Measurements from ENCODE around the gene TMEM200A. TPM values are rescaled to one million over a fixed set of nuclear protein-coding genes. Genes with fewer than 3 reads are reported as not detected.

The TMEM200A gene
- total and polyA plus RNA-seq, 4 donors: 0.79 to 7.9 (median 6.4) TPM

- Histone ChIP-seq H3K9ac (ENCODE audit: insufficient read depth in 1 of 2, low read length in 2 of 2) (no peak overlapping the region), H3K4me3 (no peak overlapping the region), H3K9me3 (ENCODE audit: control insufficient read depth in 4 of 4, insufficient read depth in 3 of 4, low read length in 3 of 4) (peaks cover 0 to 2% (median 0%) of the 10 kb centered on the region in 4 donors), H3K27me3 (ENCODE audit: control insufficient read depth in 3 of 3, insufficient read depth in 3 of 3, low read length in 2 of 3) (no peaks in the 10 kb centered on the region), H3K36me3 (ENCODE audit: control insufficient read depth in 4 of 4, insufficient read depth in 4 of 4, low read length in 4 of 4) (no peaks in the 10 kb centered on the region), H3K27ac (ENCODE audit: low read depth in 1 of 2, low read length in 1 of 2) (no peak overlapping the region), H3K4me1 (ENCODE audit: control insufficient read depth in 5 of 5, insufficient read depth in 5 of 5, low read length in 5 of 5) (no peaks in the 10 kb centered on the region)
- DNase-seq (no peak), ATAC-seq (ENCODE audit: insufficient read depth, low FRiP score) (no peak)
- no peak for TF ChIP-seq CTCF (IDR thresholded peaks at IDR 0.05; ENCODE audit: control extremely low read depth, extremely low read depth)
These were observed 81.6 kb downstream of the TMEM200A start for GRCh38 chr6:130447374-130447773.

- Histone ChIP-seq H3K27me3 (ENCODE audit: control insufficient read depth in 3 of 3, insufficient read depth in 3 of 3, low read length in 2 of 3) (no peaks in the 10 kb centered on the region), H3K9me3 (ENCODE audit: control insufficient read depth in 4 of 4, insufficient read depth in 3 of 4, low read length in 3 of 4) (peaks cover 0 to 2% (median 0%) of the 10 kb centered on the region in 4 donors), H3K36me3 (ENCODE audit: control insufficient read depth in 4 of 4, insufficient read depth in 4 of 4, low read length in 4 of 4) (no peaks in the 10 kb centered on the region), H3K9ac (ENCODE audit: insufficient read depth in 1 of 2, low read length in 2 of 2) (no peak overlapping the region), H3K4me1 (ENCODE audit: control insufficient read depth in 5 of 5, insufficient read depth in 5 of 5, low read length in 5 of 5) (no peaks in the 10 kb centered on the region), H3K27ac (ENCODE audit: low read depth in 1 of 2, low read length in 1 of 2) (no peak overlapping the region), H3K4me3 (no peak overlapping the region)
- DNase-seq (no peak), ATAC-seq (ENCODE audit: insufficient read depth, low FRiP score) (no peak)
- no peak for TF ChIP-seq CTCF (IDR thresholded peaks at IDR 0.05; ENCODE audit: control extremely low read depth, extremely low read depth)
- WGBS, 2 donors: 90 to 96% methylated on average over 1 of the region's 1 CpG
These were observed 86.5 kb downstream of the TMEM200A start for GRCh38 chr6:130452336-130452735.

GRCh38 chr6:130453230-130453629 is 87.4 kb downstream of the TMEM200A start:
- no peak for DNase-seq
- no peaks in the 10 kb centered on the region for H3K4me1 ChIP-seq (ENCODE audit: control insufficient read depth in 5 of 5, insufficient read depth in 5 of 5, low read length in 5 of 5)
- H3K36me3 ChIP-seq (ENCODE audit: control insufficient read depth in 4 of 4, insufficient read depth in 4 of 4, low read length in 4 of 4): no peaks in the 10 kb centered on the region
- H3K27me3 ChIP-seq (ENCODE audit: control insufficient read depth in 3 of 3, insufficient read depth in 3 of 3, low read length in 2 of 3): no peaks in the 10 kb centered on the region
- H3K9me3 ChIP-seq (ENCODE audit: control insufficient read depth in 4 of 4, insufficient read depth in 3 of 4, low read length in 3 of 4): peaks cover 0 to 2% (median 0%) of the 10 kb centered on the region in 4 donors
- no peak for TF ChIP-seq CTCF (IDR thresholded peaks at IDR 0.05; ENCODE audit: control extremely low read depth, extremely low read depth)
- H3K4me3 ChIP-seq: no peak overlapping the region
- no peak overlapping the region for H3K27ac ChIP-seq (ENCODE audit: low read depth in 1 of 2, low read length in 1 of 2)
- ATAC-seq (ENCODE audit: insufficient read depth, low FRiP score): no peak
- 82 to 88% methylated on average over 5 of the region's 5 CpGs for whole genome bisulfite sequencing, 2 donors
- H3K9ac ChIP-seq (ENCODE audit: insufficient read depth in 1 of 2, low read length in 2 of 2): no peak overlapping the region

- no peaks in the 10 kb centered on the region for H3K36me3 ChIP-seq (ENCODE audit: control insufficient read depth in 4 of 4, insufficient read depth in 4 of 4, low read length in 4 of 4)
- 90 to 94% methylated on average over 4 of the region's 4 CpGs for WGBS, 2 donors
- H3K27ac ChIP-seq (ENCODE audit: low read depth in 1 of 2, low read length in 1 of 2): no peak overlapping the region
- no peaks in the 10 kb centered on the region for H3K27me3 ChIP-seq (ENCODE audit: control insufficient read depth in 3 of 3, insufficient read depth in 3 of 3, low read length in 2 of 3)
- H3K4me3 ChIP-seq: no peak overlapping the region
- DNase-seq (no peak), ATAC-seq (ENCODE audit: insufficient read depth, low FRiP score) (no peak)
- no peaks in the 10 kb centered on the region for H3K4me1 ChIP-seq (ENCODE audit: control insufficient read depth in 5 of 5, insufficient read depth in 5 of 5, low read length in 5 of 5)
- no peaks in the 10 kb centered on the region for H3K9me3 ChIP-seq (ENCODE audit: control insufficient read depth in 4 of 4, insufficient read depth in 3 of 4, low read length in 3 of 4)
- no peak overlapping the region for H3K9ac ChIP-seq (ENCODE audit: insufficient read depth in 1 of 2, low read length in 2 of 2)
- no peak for TF ChIP-seq CTCF (IDR thresholded peaks at IDR 0.05; ENCODE audit: control extremely low read depth, extremely low read depth)
These were observed 91.8 kb downstream of the TMEM200A start for GRCh38 chr6:130457605-130458004.
